Activated naive CD4-positive, alpha-beta T cell treated with anti-CD3 and anti-CD28 coated beads, Interleukin-2, amount 10 ng/mL, durations not matched to agents 7 days and 5 days (primary cell): Measurements from ENCODE around the gene LPCAT4.

Source experiments
- CTCF ChIA-PET: fragments of 350-600 bp; sonication (Branson Sonifier 250); formaldehyde crosslinking; loops from one replicate; lab custom pipeline; 2021; ENCODE audit warnings: antibody characterized with exemption; lab: Charles Lee
- DNase-seq: peaks from one replicate; pipeline ENCODE4 v3.0.0-alpha.2; 2020
- H3K27ac Mint-ChIP-seq: one replicate; pipeline ENCODE4 v1.8.0; 2021; ENCODE audit warnings: mild to moderate bottlenecking, moderate library complexity, mixed read lengths
- H3K27me3 Mint-ChIP-seq: one replicate; pipeline ENCODE4 v1.8.0; 2021; ENCODE audit warnings: mild to moderate bottlenecking, mixed read lengths
- H3K36me3 Mint-ChIP-seq: one replicate; pipeline ENCODE4 v1.8.0; 2021; ENCODE audit warnings: mixed read lengths
- H3K4me1 Mint-ChIP-seq: one replicate; pipeline ENCODE4 v1.8.0; 2021; ENCODE audit warnings: mixed read lengths
- H3K4me3 Mint-ChIP-seq: one replicate; pipeline ENCODE4 v1.8.0; 2021; ENCODE audit warnings: mild to moderate bottlenecking, moderate library complexity, mixed read lengths
- H3K9me3 Mint-ChIP-seq: one replicate; pipeline ENCODE4 v1.8.0; 2021; ENCODE audit warnings: mixed read lengths

Gene LPCAT4

GRCh38 chr15:34373951-34374350 is 7.0 kb upstream of the LPCAT4 start:
- no peak overlapping the region for H3K27ac Mint-ChIP-seq
- H3K27me3 Mint-ChIP-seq = no peaks in the 10 kb centered on the region
- peaks cover 13% of the 10 kb centered on the region for H3K4me1 Mint-ChIP-seq
- H3K36me3 Mint-ChIP-seq = peaks cover 2% of the 10 kb centered on the region
- no peak overlapping the region for H3K4me3 Mint-ChIP-seq
- peaks cover 2% of the 10 kb centered on the region for H3K9me3 Mint-ChIP-seq
- DNase-seq = no peak
- CTCF ChIA-PET = no interaction called here

- H3K27ac Mint-ChIP-seq = no peak overlapping the region
These were observed 3.6 kb upstream of the LPCAT4 start for GRCh38 chr15:34370643-34371042.

GRCh38 chr15:34370129-34370528 is 3.1 kb upstream of the LPCAT4 start:
- Mint-ChIP-seq H3K4me3 (no peak overlapping the region), H3K4me1 (peaks cover 36% of the 10 kb centered on the region), H3K27me3 (no peaks in the 10 kb centered on the region), H3K9me3 (peaks cover 2% of the 10 kb centered on the region), H3K36me3 (no peaks in the 10 kb centered on the region), H3K27ac (no peak overlapping the region)
- DNase-seq = no peak
- CTCF ChIA-PET = no interaction called here

More at GRCh38 chr15:34370643-34371042, 3.6 kb upstream of the LPCAT4 start:
- peaks cover 2% of the 10 kb centered on the region for H3K9me3 Mint-ChIP-seq
- CTCF ChIA-PET = no interaction called here
- H3K36me3 Mint-ChIP-seq = no peaks in the 10 kb centered on the region
- H3K27me3 Mint-ChIP-seq = no peaks in the 10 kb centered on the region
- H3K4me3 Mint-ChIP-seq = no peak overlapping the region
- peaks cover 31% of the 10 kb centered on the region for H3K4me1 Mint-ChIP-seq
- no peak for DNase-seq

GRCh38 chr15:34366271-34367065 is 528 bp downstream of the LPCAT4 start:
- H3K4me1 Mint-ChIP-seq = peaks cover 58% of the 10 kb centered on the region
- H3K36me3 Mint-ChIP-seq = peaks cover 20% of the 10 kb centered on the region
- peaks cover under 1% of the 10 kb centered on the region for H3K9me3 Mint-ChIP-seq
- no peaks in the 10 kb centered on the region for H3K27me3 Mint-ChIP-seq
- peak overlapping the region; percentile 81 for H3K27ac Mint-ChIP-seq
- DNase-seq = peak; percentile 79
- CTCF ChIA-PET = interaction anchor here (0.7 to 4.1 kb wide), 23 partner anchors 10 to 304 kb away, joined by 3 to 49 read pairs (median 6); partner anchors contain the start of genes GOLGA8B, KATNBL1, NOP10 and NUTM1
- peak overlapping the region; percentile 88 for H3K4me3 Mint-ChIP-seq

GRCh38 chr15:34365836-34366235 is 1.2 kb downstream of the LPCAT4 start:
- Mint-ChIP-seq H3K4me1 (peaks cover 57% of the 10 kb centered on the region), H3K36me3 (peaks cover 27% of the 10 kb centered on the region), H3K9me3 (no peaks in the 10 kb centered on the region), H3K4me3 (peak overlapping the region; percentile 88), H3K27me3 (no peaks in the 10 kb centered on the region), H3K27ac (peak overlapping the region; percentile 81)
- DNase-seq = peak; percentile 28
- CTCF ChIA-PET = interaction anchor here (1.0 to 4.1 kb wide), 7 partner anchors 12 to 303 kb away, joined by 3 to 49 read pairs (median 6); partner anchors contain the start of genes NOP10 and NUTM1

GRCh38 chr15:34365091-34365825 is 1.7 kb downstream of the LPCAT4 start:
- H3K27me3 Mint-ChIP-seq = no peaks in the 10 kb centered on the region
- CTCF ChIA-PET = interaction anchor here (1.0 to 4.1 kb wide), 6 partner anchors 11 to 303 kb away, joined by 3 to 49 read pairs (median 8); partner anchors contain the start of genes NOP10 and NUTM1
- peaks cover 56% of the 10 kb centered on the region for H3K4me1 Mint-ChIP-seq
- H3K36me3 Mint-ChIP-seq = peaks cover 30% of the 10 kb centered on the region
- peak overlapping the region; percentile 88 for H3K4me3 Mint-ChIP-seq
- no peak for DNase-seq
- H3K27ac Mint-ChIP-seq = peak overlapping the region; percentile 10
- no peaks in the 10 kb centered on the region for H3K9me3 Mint-ChIP-seq

GRCh38 chr15:34364041-34364440 is 3.0 kb downstream of the LPCAT4 start:
- CTCF ChIA-PET = no interaction called here
- no peaks in the 10 kb centered on the region for H3K9me3 Mint-ChIP-seq

GRCh38 chr15:34362047-34362773 is 4.8 kb downstream of the LPCAT4 start:
- peaks cover 48% of the 10 kb centered on the region for H3K36me3 Mint-ChIP-seq
- no peaks in the 10 kb centered on the region for H3K9me3 Mint-ChIP-seq
- peaks cover 37% of the 10 kb centered on the region for H3K4me1 Mint-ChIP-seq
- no peak overlapping the region for H3K4me3 Mint-ChIP-seq
- no peak for DNase-seq
- CTCF ChIA-PET = no interaction called here
- peak overlapping the region; percentile 35 for H3K27ac Mint-ChIP-seq
- H3K27me3 Mint-ChIP-seq = no peaks in the 10 kb centered on the region

More at GRCh38 chr15:34364041-34364440, 3.0 kb downstream of the LPCAT4 start:
- H3K4me1 Mint-ChIP-seq = peaks cover 49% of the 10 kb centered on the region
- peaks cover 40% of the 10 kb centered on the region for H3K36me3 Mint-ChIP-seq
- no peak overlapping the region for H3K27ac Mint-ChIP-seq
- H3K27me3 Mint-ChIP-seq = no peaks in the 10 kb centered on the region
- H3K4me3 Mint-ChIP-seq = no peak overlapping the region
- DNase-seq = no peak

- Mint-ChIP-seq H3K4me1 (peaks cover 36% of the 10 kb centered on the region), H3K9me3 (no peaks in the 10 kb centered on the region)
These were observed 5.7 kb downstream of the LPCAT4 start for GRCh38 chr15:34361278-34361677.

GRCh38 chr15:34360298-34360697 is 6.7 kb downstream of the LPCAT4 start:
- H3K27me3 Mint-ChIP-seq = no peaks in the 10 kb centered on the region
- peaks cover 51% of the 10 kb centered on the region for H3K36me3 Mint-ChIP-seq
- H3K9me3 Mint-ChIP-seq = no peaks in the 10 kb centered on the region
- peaks cover 27% of the 10 kb centered on the region for H3K4me1 Mint-ChIP-seq
- H3K27ac Mint-ChIP-seq = no peak overlapping the region
- H3K4me3 Mint-ChIP-seq = no peak overlapping the region
- CTCF ChIA-PET = interaction anchor here (0.8 to 1.8 kb wide), 3 partner anchors 7 to 250 kb away, joined by 3 to 5 read pairs (median 4); no protein-coding TSS in a partner anchor
- DNase-seq = no peak

More at GRCh38 chr15:34361278-34361677, 5.7 kb downstream of the LPCAT4 start:
- H3K27ac Mint-ChIP-seq = no peak overlapping the region
- peaks cover 51% of the 10 kb centered on the region for H3K36me3 Mint-ChIP-seq
- no peak for DNase-seq
- H3K27me3 Mint-ChIP-seq = no peaks in the 10 kb centered on the region
- CTCF ChIA-PET = no interaction called here
- H3K4me3 Mint-ChIP-seq = no peak overlapping the region

- DNase-seq = no peak
- CTCF ChIA-PET = interaction anchor here (0.7 to 1.8 kb wide), 4 partner anchors 8 to 249 kb away, joined by 3 to 5 read pairs (median 4); partner anchors contain the start of gene NOP10
- Mint-ChIP-seq H3K27ac (no peak overlapping the region), H3K4me3 (no peak overlapping the region), H3K9me3 (no peaks in the 10 kb centered on the region), H3K36me3 (peaks cover 51% of the 10 kb centered on the region), H3K27me3 (no peaks in the 10 kb centered on the region), H3K4me1 (peaks cover 18% of the 10 kb centered on the region)
These were observed 7.6 kb downstream of the LPCAT4 start for GRCh38 chr15:34359416-34359815.

- Mint-ChIP-seq H3K36me3 (peaks cover 51% of the 10 kb centered on the region), H3K27me3 (no peaks in the 10 kb centered on the region), H3K27ac (no peak overlapping the region), H3K9me3 (no peaks in the 10 kb centered on the region), H3K4me1 (peaks cover 18% of the 10 kb centered on the region), H3K4me3 (no peak overlapping the region)
- DNase-seq = no peak
- CTCF ChIA-PET = interaction anchor here (1.3 kb wide), 1 partner anchor 9 kb away, joined by 3 read pairs; no protein-coding TSS in a partner anchor
These were observed 8.0 kb downstream of the LPCAT4 start for GRCh38 chr15:34358948-34359347.

- H3K27ac Mint-ChIP-seq = no peak overlapping the region
- H3K4me1 Mint-ChIP-seq = peaks cover 13% of the 10 kb centered on the region
- CTCF ChIA-PET = interaction anchor here (1.3 kb wide), 1 partner anchor 10 kb away, joined by 3 read pairs; no protein-coding TSS in a partner anchor
- H3K4me3 Mint-ChIP-seq = no peak overlapping the region
- peaks cover 49% of the 10 kb centered on the region for H3K36me3 Mint-ChIP-seq
- H3K27me3 Mint-ChIP-seq = no peaks in the 10 kb centered on the region
- no peak for DNase-seq
- no peaks in the 10 kb centered on the region for H3K9me3 Mint-ChIP-seq
These were observed 8.6 kb downstream of the LPCAT4 start for GRCh38 chr15:34358367-34358766.
